Stimulated activated CD8-positive, alpha-beta memory T cell treated with anti-CD3 and anti-CD28 coated beads, Interleukin-7, amount 100 ng/mL, for 4 hours (primary cell): Measurements from ENCODE around the gene WDR5.

ENCODE experiments used
- DNase-seq, 2 donors: peaks; one replicate each; pipeline ENCODE4 v3.0.0-alpha.2; 2020; ENCODE audit warnings: low read depth in 2 of 2

WDR5 gene

DNA sequence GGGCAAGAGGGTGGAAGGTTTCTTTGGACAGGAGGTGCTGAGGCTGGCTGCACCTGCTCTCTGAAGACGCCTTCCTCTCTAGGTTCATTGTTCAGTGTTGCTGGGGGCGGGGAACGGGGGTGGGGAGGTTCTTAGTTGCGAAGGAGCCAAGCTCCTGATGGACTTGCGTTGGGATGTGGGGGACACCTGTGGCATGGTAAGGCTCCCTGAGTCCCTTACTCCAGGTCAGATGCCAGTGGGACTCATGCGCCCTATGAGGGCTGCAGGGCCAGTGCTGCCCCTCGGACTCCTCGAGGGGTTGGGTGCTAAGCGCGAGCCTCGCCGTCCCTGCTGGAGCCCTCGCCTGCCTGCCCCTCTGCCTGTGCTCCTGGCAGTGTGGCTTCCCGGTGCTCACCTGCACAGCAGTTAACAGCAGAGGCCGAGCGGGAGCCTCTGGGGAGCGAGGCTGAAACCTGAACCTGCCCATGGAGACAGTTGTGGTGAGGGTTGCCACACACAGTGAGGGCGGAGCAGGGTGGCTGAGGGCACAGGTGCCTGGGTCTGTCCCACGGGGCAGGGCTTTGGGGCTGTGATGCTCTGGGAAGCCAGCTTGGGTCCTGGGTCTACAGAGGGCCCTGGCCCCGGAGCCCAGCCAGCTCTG, 23.0 kb downstream of the WDR5 start:
- DNase-seq = no peak

DNA sequence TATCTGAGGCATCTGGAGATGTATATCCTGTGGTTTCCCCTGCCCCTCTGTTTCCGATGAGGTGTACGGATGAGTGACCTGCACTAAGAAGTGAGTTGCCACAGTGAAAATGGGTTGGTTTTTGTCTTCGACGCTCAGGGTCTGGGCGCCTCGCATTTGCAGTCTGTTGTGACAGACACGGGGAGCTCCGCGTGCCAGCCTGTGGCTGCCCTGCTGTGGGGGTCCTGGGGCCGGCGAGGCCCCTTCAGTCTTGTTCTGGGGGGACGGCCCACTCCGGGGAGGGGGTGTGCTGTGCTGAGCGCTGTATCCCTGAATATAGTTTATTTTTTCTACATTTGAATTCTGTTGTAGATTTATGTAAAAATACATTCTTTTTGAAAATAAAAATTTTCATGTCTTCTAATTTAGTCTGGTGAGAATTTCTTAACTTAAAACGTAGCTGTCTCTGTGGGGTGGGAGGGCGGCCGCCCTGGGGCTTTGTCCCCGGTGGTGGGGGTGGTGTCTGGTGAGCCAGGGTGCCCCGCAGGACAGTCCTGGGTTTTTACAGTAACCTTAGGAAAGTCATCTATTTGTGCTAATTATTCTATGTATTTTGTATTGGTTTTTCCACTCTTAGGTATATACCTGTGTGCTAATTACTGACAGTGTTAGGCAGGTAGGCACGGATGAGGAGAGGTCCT, 23.8 kb downstream of the WDR5 start:
- DNase-seq = no peak

DNA sequence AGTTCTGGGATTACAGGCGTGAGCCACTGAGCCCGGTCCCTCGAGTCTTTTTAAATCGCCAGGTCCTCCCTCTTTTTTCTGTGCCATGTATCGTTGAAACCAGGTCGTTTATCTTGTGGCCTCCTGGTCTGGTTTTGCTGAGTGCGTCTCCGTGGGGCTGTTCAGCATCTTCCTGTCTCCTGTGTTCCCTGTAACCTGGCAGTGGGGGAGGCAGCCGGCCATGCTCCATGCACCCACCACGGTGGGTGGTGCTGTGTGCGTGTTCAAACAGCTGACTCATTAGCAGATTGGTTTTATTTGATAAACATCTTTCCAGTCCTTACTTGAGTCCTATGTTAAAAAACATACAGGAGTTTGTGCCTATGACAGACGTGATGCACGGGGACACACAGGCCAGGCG, 25.8 kb downstream of the WDR5 start:
- DNase-seq = no peak

DNA sequence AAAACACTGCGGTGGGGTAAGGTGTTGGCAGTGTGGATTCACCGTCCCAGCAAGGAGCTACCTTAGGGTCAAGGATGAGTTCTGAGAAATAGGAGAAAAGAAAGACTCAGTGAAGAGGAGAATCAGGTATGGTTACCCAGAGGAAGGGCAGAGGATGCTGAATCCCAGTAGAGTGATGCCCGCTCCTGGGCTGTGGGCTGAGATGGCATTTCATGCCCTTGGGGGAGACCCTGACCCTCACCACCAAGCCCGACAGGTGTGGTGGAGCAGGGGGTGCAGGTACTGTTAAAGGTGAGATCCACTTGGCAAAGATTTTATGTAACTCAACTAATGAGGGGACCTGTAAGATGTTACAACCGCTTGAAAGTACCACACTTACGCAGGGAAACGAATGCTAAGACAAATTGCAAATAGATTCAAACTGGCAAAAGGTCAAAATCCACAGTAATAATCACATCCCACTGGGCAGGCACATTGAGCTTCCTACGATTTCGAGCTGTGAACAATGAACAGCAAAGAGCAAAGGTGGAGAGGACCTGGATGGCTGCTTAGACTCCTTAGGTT, 26.4 kb downstream of the WDR5 start:
- DNase-seq = no peak

DNA sequence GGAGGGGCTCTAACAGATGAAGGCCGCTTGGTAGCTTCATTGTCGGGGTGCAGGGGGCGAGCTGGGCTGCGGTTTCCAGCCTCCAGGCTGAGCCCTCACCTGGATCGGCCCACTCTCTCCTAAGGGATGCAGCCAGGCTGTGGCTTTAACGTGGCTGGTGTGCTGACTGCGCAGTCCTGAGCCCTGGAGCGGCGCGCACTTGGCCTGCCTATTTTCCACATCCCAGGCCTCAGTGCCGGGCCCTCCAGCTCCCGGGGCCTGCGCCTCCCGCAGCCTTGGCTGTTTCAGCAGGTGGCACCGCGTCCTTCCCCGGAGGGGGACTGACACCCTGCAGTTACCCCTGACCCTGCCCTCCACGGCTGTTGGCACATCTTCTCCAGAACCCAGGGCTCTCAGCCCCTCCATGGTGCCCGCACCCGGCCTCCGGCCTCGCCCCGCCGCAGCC, 27.1 kb downstream of the WDR5 start:
- DNase-seq = no peak

DNA sequence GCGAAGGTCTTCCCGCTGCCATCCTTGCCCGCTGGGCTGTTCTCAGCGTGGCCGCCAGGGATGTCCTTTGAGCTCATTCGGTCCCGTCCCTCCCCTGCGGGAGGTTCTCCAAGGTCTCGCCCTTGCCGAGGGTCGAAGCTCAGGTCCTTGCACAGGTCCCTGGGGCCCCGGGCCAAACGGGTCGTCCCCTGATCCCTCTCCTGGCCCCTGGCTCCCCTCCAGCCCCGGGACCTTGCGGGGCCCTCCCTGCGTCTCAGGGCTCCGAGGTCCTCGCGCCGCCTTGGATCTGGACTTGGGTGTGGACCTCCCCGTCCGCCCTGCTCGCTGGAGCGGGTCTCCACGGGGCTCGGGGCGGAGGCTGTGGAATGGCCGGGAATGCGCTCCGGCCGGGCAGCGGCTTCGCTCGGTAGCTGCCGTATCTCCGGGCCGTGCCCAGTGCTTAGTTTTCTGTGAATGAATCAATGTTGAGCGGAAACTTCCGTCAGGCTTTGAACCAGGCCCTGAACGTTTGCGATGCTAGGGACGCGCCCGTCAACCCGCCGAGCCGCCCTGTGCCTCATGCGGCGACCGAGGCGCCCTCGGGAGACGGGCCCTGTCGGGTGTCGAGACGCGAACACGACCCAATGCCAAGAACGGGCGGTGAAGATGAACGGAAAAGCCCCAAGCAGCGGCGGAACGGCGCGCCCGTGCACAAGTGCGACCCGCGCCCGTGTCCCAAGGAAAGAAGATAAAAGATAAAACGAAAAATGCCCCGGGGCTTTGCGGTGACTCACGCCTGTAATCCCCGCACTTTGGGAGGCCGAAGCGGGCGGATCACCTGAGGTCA, 27.7 kb downstream of the WDR5 start:
- peak; percentile 40 to 63 for DNase-seq

DNA sequence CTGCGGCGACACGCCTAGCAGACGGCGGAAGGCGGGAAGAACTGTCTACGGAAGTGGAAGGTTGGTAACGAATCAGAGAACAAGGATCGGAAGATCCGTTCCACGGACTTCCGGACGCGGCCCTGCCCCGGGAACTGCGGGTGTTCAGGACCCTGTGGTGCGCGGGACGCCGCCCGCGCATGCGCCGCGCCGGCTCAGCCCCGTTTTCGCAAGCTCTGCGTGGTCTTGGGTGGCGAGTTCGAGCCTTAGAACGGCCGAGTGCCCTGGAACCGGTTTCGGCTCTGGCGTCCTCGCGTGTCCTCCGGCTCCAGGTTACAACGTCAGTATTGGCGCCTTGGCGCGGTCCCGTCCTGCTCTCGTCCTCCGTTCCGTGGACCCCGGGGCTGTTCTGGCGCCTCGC, 29.0 kb downstream of the WDR5 start:
- DNase-seq = no peak

DNA sequence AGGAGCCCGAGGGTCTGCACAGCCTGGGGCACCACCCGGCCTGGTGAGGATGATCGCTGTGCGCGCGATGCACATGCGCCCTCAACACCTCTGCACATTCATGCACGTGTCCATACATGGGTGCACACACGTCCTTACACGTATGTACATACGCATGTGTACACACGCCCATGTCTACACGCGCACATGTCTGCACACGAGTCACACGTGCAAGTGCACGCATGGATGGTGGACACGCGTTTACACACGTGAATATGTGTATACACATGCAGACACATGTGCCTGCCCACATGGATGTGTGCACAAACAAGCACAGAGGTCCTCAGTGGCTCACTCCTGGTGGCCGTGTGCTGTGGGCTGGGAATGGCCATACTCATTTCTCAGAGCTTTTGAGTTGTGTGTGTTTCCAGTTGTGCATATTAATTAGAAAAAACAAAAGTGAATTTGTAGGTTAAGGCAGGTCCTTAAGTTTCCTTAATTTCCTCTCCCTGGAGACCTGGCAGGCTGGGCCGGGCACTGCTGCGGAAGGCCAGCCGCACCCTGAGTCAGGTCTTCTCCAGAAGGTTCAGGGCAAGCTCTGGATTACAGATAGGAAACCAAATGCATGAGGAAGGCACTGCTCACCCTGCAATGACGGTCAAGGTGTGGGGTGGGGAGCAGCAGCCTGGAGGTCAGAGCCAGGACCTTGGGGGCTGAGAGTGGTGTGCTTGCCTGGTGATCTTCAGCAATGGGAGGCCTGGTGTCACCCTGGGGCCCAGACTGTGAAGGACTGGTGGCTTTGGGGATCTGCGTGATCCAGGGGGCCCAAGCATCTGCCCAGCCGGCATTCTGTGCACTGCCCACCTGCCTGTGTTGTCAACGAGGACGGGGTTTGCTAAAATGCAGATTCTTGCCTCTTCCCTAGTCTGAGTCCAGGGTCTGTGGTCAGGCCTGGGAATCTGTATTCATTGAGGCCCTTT, 29.8 kb downstream of the WDR5 start:
- peak in 1 of 2 donors; percentile 12 for DNase-seq

DNA sequence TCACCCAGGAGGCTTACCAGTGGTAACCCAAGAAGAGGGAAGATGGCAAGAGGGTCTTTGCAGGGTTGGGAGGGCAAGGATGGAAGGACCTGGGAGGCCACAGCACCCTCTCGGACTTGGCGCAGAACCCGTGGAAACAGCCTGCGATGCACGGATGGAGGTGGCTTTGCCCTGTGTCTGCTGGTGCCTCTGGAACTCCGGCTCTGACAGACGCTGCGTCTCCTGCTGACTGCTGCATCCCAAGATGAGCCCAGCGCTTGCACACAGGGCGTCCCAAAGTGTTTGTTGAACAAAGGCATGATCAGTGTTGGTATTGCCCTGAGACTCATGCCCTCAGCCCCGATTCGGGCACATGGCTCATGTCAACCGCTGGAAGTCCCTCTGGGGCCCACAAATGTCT, 30.5 kb downstream of the WDR5 start:
- no peak for DNase-seq

DNA sequence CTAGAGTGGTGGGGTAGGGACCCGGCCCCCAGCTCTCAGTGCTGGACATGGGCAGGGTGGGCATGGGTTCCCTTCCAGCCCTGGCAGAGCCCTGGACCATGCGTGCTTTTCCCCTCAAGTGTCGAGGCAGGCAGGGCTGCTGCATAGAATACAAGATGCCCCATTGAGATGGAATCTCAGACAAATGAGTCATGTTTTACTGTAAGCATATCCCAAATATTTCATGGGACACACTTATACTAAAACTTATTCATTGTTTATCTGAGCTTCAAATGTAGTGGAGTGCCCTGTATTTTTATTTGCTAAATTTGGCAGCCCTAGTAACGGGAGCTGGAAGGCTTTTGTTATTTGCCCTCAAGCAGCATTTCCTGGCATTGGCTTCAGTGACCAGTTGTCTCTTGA, 31.6 kb downstream of the WDR5 start:
- DNase-seq = no peak

DNA sequence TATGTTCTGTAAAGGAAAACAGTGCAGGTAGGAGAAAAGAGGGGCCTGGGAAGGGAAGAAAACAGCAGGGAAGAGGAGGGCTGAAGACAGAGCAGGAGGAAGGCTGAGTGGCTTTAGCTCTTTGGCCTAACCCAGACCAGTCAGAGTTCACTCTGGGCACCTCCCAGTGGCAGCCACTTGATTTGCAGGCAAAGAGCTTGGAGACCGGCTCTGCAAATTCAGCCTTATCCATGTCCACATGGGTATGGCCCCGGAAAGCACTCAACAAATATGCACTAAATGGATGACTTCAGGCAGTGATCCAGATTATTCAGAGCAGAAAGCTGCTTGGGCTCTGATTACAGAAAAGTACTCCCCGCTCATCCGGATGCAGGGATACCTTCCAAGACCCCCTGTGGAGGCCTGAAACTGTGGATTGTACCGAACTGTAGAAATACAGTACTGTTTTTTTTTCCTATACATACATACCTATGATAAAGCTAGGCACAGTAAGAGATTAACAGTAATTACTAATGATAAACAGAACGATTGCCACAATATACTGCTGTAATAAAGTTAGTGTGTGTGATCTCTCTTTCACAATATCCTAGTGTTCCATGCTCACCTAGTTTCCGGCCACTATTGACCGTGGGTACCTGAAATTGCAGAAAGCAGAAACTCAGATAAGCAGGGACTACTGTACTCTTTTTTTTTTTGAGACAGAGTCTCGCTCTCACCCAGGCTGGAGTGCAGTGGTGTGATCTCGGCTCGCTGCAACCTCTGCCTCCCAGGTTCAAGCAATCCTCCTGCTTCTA, 33.1 kb downstream of the WDR5 start:
- DNase-seq = no peak

DNA sequence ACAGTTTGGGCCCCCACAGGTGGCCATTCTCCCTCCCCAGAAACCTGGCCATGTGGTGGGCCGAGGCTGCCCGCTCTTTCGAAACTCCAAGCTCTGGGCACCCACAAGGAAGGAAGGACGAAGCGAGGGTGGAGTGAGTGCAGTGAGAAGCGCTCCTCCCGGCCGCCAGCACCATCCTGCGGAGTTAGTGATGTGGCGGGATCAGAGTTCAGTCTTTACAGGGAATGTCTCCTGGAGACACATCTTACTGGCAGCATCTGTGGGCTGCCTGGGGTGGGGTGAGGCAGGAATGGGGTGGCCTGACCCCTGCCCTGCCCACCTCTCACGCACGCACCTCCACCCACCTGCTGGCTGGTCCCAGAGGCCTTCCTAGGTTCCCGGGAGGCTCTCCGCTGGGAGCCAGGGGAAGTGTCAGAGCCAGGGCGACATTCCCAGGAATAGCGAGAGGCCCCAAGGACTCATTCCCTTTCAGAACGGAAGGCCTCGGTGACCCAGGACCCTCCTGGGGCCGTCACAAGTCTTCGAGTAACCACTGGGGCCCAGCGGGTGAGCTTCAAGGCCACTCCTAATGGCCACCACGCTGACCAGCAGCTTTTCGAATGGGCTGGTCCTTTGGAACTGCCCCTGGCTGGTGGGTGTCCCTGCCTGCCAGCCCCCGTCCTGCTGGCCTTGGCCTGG, 34.0 kb downstream of the WDR5 start:
- no peak for DNase-seq

DNA sequence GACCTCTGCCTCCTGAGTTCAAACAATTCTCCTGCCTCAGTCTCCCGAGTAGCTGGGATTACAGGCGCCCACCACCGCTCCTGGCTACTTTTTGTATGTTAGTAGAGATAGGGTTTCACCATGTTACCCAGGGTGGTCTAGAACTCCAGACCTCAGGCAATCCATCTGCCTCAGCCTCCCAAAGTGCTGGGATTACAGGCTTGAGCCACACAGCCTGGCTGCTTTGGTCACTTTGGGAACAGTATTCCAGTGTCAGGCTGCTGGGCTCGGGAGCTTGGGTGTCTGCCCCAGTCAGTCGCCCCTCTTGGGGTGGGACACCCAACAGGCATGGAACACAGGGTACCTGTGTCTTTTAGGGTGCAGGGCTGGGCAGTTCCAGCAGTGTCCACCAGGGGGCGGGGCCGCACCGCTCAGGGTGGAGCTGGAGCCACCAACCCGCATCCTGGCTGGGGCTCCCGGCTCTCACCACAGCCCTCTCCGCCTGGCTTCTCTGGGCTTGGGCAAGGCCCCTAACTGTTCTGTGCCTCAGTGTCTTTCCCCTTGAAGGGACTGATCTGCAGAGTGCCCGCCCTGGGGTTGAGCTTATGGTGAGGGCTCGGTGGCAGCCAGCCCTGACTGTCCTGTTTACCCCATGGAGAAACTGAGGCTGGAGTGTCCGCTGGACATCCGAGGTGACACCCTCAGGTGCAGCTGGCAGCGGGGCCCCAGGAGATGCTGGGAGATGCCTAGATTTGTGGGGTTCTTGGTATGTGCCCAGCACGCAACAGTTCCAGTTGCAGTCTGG, 34.8 kb downstream of the WDR5 start:
- DNase-seq = no peak

DNA sequence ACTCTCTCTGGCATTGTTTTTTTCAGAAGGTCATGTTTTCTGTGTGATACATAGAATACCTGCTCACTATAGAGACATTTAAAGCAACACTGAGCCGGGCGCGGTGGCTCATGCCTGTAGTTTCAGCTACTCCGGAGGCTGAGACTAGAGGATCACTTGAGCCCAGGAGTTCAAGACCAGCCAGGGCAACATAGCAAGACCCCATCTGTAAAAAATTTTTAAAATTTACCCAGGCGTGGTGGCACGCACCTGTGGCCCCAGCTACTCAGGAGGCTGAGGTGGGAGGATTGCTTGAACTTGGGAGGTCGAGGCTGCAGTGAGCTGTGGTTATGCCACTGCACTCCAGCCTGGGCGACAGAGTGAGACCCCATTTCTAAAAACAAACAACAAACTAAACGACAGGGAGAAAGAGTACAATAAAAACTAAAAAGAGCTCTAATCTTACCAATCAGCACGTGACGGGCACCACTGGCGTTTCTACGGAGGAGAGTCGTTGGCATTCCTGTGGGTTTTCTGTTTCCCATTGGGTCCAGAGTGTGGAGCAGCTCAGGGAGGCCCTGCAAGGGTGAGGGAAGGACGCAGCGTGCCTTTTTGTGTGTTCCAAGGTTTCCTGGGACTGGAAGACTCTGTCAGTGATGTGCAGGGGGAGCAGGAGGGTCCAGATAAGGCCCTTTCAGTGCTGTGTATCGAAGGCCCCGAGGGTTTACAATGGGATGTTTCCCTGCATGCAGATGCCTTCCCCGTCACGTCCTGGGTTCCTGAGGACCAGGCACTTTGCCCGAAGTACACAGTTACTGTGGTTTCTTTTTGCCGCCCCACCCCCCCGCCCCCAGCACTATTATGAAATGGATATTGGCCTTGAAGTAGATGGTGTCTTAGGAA, 35.7 kb downstream of the WDR5 start:
- no peak for DNase-seq

DNA sequence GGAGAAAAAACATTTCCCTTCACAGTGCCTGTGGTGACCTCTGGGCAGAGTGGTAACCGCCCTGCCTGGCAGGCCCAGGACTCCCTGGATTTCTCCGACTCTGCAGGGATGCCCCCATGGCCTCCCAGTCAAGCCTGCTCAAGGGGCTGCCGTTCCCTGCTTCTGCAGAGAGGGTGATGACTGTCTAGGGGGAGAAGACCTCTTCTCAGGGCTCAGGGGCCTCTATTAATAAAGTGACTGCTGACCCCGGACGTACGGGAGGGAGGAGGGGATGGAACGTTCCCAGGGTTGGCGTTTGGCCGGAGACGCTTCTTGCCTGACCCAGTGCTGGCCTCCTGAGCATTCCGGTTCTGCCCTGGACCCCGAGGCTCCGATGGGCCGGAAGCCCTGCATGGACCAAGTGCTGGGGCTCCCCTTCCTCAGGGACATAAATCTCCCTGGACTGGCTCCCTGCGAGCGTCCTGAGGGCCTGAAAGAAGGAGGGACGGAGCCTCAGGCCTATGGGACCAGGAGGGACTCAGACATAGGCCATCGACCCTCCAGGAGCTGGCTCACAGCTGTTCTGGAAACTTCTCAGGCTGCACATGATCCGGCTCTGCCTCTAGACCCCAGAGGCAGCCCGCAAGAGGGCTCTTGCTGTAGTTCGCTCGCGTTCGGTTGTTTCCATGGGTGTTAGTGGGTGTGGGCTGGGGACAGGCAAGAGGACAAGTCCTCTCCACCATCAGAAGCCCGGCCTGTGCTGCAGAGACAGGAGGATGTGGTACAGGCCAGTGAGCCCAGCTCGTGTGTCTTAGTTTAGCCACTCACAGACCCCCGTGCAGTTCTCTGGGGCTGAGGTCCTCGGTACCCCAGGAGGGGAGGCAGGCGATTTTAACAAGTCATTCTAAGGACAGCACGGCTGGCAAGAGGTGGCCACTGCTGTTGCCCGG, 36.6 kb downstream of the WDR5 start:
- DNase-seq = no peak

DNA sequence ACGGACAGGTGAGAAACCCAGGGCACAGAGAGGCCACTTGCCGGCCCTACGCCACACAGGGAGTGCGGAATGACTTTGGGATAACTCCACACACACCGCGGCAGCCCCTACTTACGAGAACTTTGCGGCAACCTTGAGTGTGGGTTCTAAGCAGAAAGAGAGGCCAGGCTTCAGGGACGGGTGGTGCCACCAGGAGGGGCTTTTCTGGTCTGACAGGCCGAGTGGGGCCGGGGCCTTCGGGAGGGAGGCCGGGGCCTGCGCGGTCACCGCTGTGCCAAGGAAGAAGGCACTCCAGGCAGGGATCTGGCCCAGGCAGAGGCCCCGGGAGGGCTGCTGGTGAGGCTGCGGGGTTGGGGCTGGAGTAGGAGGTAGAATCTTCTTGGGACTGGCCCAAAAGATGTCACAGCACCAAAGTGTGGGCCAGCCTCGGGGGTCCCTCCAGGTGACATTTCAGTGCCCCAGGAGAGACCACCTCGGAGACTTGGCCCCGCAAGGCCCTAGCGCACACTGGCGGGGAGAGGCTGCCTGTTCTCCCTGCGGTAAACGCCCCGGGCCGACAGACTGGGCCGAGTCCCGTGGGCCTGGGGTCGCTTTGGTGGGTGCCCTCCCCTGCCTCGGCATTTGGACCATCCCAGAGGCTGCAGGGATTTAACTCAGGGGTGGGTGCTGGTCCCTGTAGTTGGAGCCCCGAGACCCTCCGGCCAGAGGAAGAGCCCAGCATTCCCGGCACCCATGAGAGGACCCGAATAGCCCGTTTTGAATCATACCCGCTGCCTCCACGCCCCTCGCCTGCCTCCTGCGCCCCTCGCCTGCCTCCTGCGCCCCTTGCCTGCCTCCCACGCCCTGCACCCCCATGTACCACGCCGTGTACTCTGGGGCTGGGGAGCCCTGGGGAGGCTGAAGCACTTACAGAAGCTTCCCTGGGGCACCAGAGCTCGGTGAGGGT, 37.5 kb downstream of the WDR5 start:
- DNase-seq = no peak
